Measurements from ENCODE around the gene SLC6A18.
"Not testable (repeated sequence)": the region's sequence is repeated elsewhere in the genome, so short reads cannot be mapped to it uniquely, and the experiment has no call there.

Gene SLC6A18

DNA sequence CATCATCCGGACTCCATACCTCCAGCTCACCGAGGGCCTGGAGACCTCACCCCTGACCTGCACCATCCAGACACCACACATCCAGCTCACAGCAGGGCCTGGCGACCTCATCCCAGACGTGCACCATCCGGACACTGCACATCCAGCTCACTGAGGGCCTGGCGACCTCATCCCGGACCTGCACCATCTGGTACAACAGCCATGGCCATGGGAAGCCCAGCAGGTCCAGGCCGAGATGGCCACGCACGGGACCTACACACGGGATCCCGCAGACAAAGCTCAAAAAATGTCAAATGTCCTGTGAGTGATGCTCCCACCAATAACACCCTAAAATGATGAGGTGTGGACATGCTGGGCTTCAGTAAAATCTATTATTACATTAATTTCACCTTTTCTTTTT is 60.0 kb downstream of the SLC6A18 start:
- POLR2A ChIA-PET: no interaction called here
- DNase-seq (ENCODE audit: extremely low spot score): no peak
- CTCF ChIA-PET: no interaction called here
- TF ChIP-seq ARNT (IDR thresholded peaks at IDR 0.05) (no peak), HDGF (IDR thresholded peaks at IDR 0.05; ENCODE audit: borderline replicate concordance) (no peak), NFRKB (IDR thresholded peaks at IDR 0.05) (no peak), FOXM1 (IDR thresholded peaks at IDR 0.05; ENCODE audit: borderline replicate concordance) (no peak), CTBP1 (IDR thresholded peaks at IDR 0.05; ENCODE audit: borderline replicate concordance) (no peak), ZNF384 (IDR thresholded peaks at IDR 0.05) (no peak), ELF4 (IDR thresholded peaks at IDR 0.05) (no peak), FOXA1 (IDR thresholded peaks at IDR 0.05) (no peak), SUZ12 (IDR thresholded peaks at IDR 0.05) (no peak), FOXK2 (IDR thresholded peaks at IDR 0.05) (no peak), SP1 (IDR thresholded peaks at IDR 0.05) (no peak), BHLHE40 (IDR thresholded peaks at IDR 0.05; ENCODE audit: borderline replicate concordance) (no peak), LEF1 (IDR thresholded peaks at IDR 0.05; ENCODE audit: borderline replicate concordance) (no peak), L3MBTL2 (conservative IDR thresholded peaks at IDR 0.05) (no peak), TARDBP (IDR thresholded peaks at IDR 0.05) (no peak)
- TF ChIP-seq, protein P1, sequence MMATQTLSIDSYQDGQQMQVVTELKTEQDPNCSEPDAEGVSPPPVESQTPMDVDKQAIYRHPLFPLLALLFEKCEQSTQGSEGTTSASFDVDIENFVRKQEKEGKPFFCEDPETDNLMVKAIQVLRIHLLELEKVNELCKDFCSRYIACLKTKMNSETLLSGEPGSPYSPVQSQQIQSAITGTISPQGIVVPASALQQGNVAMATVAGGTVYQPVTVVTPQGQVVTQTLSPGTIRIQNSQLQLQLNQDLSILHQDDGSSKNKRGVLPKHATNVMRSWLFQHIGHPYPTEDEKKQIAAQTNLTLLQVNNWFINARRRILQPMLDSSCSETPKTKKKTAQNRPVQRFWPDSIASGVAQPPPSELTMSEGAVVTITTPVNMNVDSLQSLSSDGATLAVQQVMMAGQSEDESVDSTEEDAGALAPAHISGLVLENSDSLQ (IDR thresholded peaks at IDR 0.05): no peak

DNA sequence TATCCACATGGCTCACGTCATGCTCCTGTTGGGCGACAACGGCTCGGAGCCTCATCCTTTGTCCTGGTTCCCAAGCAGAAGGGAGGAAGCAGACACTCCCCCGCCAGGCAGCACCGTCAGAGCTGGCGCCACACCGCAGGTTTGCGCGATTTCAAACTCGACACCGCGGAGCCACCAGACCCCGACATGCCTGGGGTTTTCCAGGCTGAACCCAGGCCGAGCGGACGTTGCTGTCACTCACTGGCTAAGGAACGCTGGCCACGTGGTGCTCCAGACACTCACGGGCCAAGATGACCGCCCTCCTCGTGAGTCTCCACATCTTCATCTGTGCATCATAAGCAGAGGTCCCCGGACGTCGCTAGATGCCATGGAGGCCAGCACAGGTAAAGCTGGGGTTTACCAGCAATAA is 60.7 kb downstream of the SLC6A18 start:
- no peak for DNase-seq (ENCODE audit: extremely low spot score)
- ChIA-PET CTCF (no interaction called here), POLR2A (no interaction called here)
- TF ChIP-seq FOXA1 (IDR thresholded peaks at IDR 0.05) (no peak), TARDBP (IDR thresholded peaks at IDR 0.05) (no peak), ARNT (IDR thresholded peaks at IDR 0.05) (no peak), NFRKB (IDR thresholded peaks at IDR 0.05) (no peak), BHLHE40 (IDR thresholded peaks at IDR 0.05; ENCODE audit: borderline replicate concordance) (no peak), SP1 (IDR thresholded peaks at IDR 0.05) (no peak), SUZ12 (IDR thresholded peaks at IDR 0.05) (no peak), HDGF (IDR thresholded peaks at IDR 0.05; ENCODE audit: borderline replicate concordance) (no peak), ELF4 (IDR thresholded peaks at IDR 0.05) (no peak), CTBP1 (IDR thresholded peaks at IDR 0.05; ENCODE audit: borderline replicate concordance) (no peak), FOXM1 (IDR thresholded peaks at IDR 0.05; ENCODE audit: borderline replicate concordance) (no peak)

DNA sequence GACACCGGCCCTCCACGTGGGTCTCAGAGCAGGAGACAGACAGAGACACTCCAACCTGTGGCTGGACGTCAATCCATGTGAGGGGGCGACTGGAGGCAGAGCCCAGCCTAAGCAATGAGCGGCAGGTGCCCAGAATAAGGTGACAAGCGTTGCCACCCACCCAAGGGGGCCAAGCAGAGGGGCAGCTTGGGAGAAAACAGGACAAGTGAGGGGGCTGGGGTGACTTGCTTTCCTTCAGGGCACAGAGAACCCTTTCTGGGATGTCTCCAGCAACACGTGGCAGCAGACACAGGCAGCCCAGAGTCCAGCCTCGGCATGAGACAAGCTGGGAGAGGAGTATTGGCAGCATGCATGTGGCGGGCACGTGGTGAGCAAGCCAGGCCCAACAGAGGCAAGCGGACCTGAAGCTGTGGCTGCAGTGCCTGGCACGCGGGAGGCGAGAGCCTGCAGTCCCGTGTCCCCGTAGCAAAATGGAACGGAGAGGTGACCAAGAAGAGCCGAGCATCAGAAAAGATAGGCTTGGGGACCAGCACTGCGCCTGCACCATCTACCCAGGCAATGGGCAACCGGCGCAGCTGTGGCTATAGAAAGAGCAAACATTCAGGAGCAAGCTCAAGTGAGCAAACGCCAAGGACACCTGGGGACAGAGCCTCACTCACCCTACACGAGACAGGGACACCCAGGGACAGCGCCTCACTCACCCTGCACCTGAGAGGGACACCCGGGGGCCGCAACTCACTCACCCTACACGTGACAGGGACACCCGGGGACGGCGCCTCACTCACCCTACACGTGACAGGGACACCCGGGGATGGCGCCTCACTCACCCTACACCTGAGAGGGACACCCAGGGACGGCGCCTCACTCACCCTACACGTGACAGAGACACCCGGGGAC is 63.5 kb downstream of the SLC6A18 start:
- POLR2A ChIA-PET: no interaction called here
- TF ChIP-seq CTBP1 (IDR thresholded peaks at IDR 0.05; ENCODE audit: borderline replicate concordance) (no peak), NFRKB (IDR thresholded peaks at IDR 0.05) (no peak), TARDBP (IDR thresholded peaks at IDR 0.05) (no peak), ELF4 (IDR thresholded peaks at IDR 0.05) (no peak), ARNT (IDR thresholded peaks at IDR 0.05) (no peak), L3MBTL2 (conservative IDR thresholded peaks at IDR 0.05) (no peak), SUZ12 (IDR thresholded peaks at IDR 0.05) (no peak), ZNF384 (IDR thresholded peaks at IDR 0.05) (no peak), FOXK2 (IDR thresholded peaks at IDR 0.05) (no peak)
- DNase-seq (ENCODE audit: extremely low spot score): no peak
- CTCF ChIA-PET: no interaction called here

DNA sequence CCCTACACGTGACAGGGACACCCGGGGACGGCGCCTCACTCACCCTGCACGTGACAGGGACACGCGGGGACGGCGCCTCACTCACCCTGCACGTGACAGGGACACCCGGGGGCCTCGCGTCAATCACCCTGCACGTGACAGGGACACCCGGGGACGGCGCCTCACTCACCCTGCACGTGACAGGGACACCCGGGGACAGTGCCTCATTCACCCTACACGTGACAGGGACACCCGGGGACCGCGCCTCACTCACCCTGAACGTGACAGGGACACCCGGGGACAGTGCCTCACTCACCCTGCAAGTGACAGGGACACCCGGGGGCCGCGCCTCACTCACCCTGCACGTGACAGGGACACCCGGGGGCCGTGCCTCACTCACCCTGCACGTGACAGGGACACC is 64.4 kb downstream of the SLC6A18 start:
- CTCF ChIA-PET: not testable (repeated sequence)

DNA sequence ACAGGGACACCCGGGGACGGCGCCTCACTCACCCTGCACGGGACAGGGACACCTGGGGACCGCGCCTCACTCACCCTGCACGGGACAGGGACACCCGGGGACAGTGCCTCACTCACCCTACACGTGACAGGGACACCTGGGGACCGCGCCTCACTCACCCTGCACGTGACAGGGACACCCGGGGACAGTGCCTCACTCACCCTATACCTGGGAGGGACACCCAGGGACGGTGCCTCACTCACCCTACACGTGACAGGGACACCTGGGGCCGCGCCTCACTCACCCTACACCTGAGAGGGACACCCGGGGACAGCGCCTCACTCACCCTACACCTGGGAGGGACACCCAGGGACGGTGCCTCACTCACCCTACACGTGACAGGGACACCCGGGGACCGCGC is 65.8 kb downstream of the SLC6A18 start:
- DNase-seq (ENCODE audit: extremely low spot score); CTCF ChIA-PET: not testable (repeated sequence)

More for the DNA sequence above, 64.4 kb downstream of the SLC6A18 start:
- POLR2A ChIA-PET; DNase-seq (ENCODE audit: extremely low spot score): not testable (repeated sequence)

DNA sequence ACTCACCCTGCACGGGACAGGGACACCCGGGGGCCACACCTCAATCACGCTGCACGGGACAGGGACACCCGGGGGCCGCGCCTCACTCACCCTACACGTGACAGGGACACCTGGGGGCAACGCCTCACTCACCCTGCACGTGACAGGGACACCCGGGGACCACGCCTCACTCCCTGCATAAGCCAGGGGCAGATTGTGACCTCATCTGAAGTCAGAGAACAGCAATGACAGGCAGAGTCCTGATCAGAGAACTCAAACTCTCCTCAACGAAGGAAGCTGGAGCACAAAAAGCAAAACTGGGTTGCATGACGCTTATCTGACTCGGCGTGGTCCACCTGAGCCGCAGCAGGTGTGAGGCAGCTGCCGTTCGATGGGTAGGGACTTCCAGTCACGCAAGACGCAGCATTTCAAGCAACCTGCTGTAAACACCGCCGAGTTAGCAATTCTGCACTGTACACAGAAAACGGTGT is 66.5 kb downstream of the SLC6A18 start:
- ChIA-PET CTCF (no interaction called here), POLR2A (no interaction called here)
- no peak for TF ChIP-seq TARDBP (IDR thresholded peaks at IDR 0.05)
- no peak for TF ChIP-seq NFRKB (IDR thresholded peaks at IDR 0.05)
- TF ChIP-seq BHLHE40 (IDR thresholded peaks at IDR 0.05; ENCODE audit: borderline replicate concordance): no peak
- TF ChIP-seq FOXM1 (IDR thresholded peaks at IDR 0.05; ENCODE audit: borderline replicate concordance): no peak
- TF ChIP-seq ELF4 (IDR thresholded peaks at IDR 0.05): no peak
- no peak for TF ChIP-seq ARNT (IDR thresholded peaks at IDR 0.05)
- TF ChIP-seq HDGF (IDR thresholded peaks at IDR 0.05; ENCODE audit: borderline replicate concordance): no peak
- no peak for TF ChIP-seq L3MBTL2 (conservative IDR thresholded peaks at IDR 0.05)
- TF ChIP-seq, protein P1 (IDR thresholded peaks at IDR 0.05): no peak
- no peak for TF ChIP-seq FOXA1 (IDR thresholded peaks at IDR 0.05)
- no peak for TF ChIP-seq SP1 (IDR thresholded peaks at IDR 0.05)
- no peak for TF ChIP-seq CTBP1 (IDR thresholded peaks at IDR 0.05; ENCODE audit: borderline replicate concordance)
- TF ChIP-seq ZNF384 (IDR thresholded peaks at IDR 0.05): no peak
- TF ChIP-seq SUZ12 (IDR thresholded peaks at IDR 0.05): no peak
- no peak for TF ChIP-seq FOXK2 (IDR thresholded peaks at IDR 0.05)
- no peak for TF ChIP-seq LEF1 (IDR thresholded peaks at IDR 0.05; ENCODE audit: borderline replicate concordance)
- DNase-seq (ENCODE audit: extremely low spot score): no peak

More for the DNA sequence above, 65.8 kb downstream of the SLC6A18 start:
- POLR2A ChIA-PET: not testable (repeated sequence)

DNA sequence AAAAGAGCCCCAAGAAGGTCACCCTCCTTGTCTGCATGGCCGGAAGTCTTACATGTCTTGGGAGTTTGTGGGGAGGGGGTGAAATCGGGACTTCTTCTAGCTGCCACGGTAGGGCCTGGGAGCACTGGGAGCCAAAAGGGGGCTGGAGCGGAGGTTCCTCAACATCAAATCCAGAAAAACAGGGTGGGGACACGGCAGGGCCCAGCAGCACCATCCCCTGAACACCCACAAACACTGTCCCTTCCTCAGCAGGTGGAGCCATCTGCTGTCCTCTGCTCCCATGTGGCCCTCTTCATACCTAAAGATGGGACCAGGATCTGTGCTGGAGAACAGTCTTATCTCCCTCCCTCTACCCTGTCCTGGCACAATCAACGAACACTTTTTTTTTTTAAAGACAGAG is 67.0 kb downstream of the SLC6A18 start:
- ChIA-PET CTCF (no interaction called here), POLR2A (no interaction called here)
- no peak for DNase-seq (ENCODE audit: extremely low spot score)
- no peak for TF ChIP-seq L3MBTL2 (conservative IDR thresholded peaks at IDR 0.05)
- TF ChIP-seq TARDBP (IDR thresholded peaks at IDR 0.05): no peak
